ENCODE results near the gene SLC5A8. TPM values are rescaled to one million over a fixed set of nuclear protein-coding genes. Genes with fewer than 3 reads are reported as not detected.

Gene SLC5A8
- polyA plus RNA-seq (2012; ENCODE audit: low read depth, missing spikeins) = not detected

DNA sequence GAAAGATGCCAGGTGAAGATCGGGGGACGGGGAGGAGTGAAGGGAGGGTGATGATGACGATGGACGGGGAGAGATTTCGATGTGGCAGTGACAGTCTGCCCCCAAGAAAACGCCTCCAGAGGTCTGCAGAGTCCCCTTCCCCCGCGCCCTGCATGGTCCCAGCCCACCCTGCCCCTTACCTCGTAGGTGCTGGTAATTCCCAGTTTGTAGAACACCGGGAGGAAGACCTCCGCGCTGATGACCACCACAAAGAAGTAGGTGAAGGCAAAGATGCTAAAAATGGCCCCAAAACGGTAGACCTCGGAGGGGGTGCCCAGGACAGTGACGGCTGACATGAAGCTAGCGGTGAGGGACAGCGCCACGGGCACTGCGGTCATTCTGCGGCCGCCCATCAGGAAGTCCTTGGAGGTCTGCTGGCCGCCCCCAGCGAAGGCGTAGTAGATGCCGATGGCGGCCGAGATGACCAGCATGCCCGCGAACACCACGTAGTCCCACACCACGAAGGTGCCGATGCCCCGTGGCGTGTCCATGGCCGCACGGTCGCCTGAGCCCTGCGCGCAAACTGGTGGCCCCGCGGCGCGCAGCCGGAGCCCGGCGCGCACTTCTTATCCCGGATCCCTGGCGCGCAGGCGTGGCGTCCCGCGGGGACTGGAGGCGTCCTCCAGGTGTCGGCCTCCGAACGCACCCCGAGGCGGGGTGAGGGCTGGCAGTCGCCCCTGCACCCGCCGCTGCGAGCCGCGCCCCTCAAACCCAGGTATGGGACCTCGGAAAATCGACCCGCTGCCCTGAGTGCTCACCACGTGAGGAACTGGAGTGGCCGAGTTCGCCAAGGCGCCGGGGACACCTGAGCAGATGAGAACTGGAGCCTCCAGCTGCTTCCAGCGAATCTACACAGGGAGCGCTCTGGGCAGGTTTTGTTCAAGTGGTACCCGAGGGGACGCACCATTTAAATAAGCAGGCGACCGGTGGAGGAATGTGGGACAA is at the start of gene SLC5A8:
TSS of gene SLC5A8 (minus strand) at position 920 of the 984 bp plus-strand sequence. CDS start at position 530, 390 bp downstream.
- DNase-seq (ENCODE audit: insufficient read length, low spot score) = no peak
- no peak for FAIRE-seq
- no peak for TF ChIP-seq PAX5 (IDR thresholded peaks at IDR 0.05; ENCODE audit: insufficient read depth, low read length, severe bottlenecking)
- TF ChIP-seq POU2F2 (IDR thresholded peaks at IDR 0.05; ENCODE audit: low read depth, low read length) = no peak
- no peak for TF ChIP-seq POLR2AphosphoS5 (IDR thresholded peaks at IDR 0.05; ENCODE audit: low read depth, low read length)
- no peak for TF ChIP-seq SPI1 (IDR thresholded peaks at IDR 0.05; ENCODE audit: low read depth, low read length)
- TF ChIP-seq POLR2A (IDR thresholded peaks at IDR 0.05; ENCODE audit: low read depth, low read length) = no peak
- no peak for TF ChIP-seq TAF1 (IDR thresholded peaks at IDR 0.05; ENCODE audit: low read depth, low read length)

DNA sequence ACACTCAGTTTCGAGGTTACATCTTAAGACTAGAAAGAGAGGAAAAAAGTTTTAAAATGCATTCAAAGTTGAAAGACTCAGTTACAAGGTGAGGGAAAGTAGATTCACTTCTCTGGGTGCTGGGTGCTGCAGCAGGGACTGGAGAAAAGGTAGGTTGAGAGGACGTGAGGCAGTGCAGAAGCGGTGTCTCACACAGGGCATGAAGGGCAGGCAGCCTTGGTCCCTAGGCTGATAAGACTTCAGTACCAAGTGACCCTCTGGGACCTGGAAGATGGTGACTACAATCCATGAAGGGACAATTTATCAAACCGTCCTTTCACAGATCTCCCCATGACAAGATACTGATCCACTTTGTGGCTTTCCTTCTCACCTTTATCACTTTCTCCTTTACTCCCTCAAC is 47.3 kb upstream of the SLC5A8 start:
- TF ChIP-seq POU2F2 (IDR thresholded peaks at IDR 0.05; ENCODE audit: low read depth, low read length) (no peak), POLR2AphosphoS5 (IDR thresholded peaks at IDR 0.05; ENCODE audit: low read depth, low read length) (no peak), PAX5 (IDR thresholded peaks at IDR 0.05; ENCODE audit: insufficient read depth, low read length, severe bottlenecking) (no peak), TAF1 (IDR thresholded peaks at IDR 0.05; ENCODE audit: low read depth, low read length) (no peak), SPI1 (IDR thresholded peaks at IDR 0.05; ENCODE audit: low read depth, low read length) (no peak), POLR2A (IDR thresholded peaks at IDR 0.05; ENCODE audit: low read depth, low read length) (no peak)
- FAIRE-seq = no peak
- no peak for DNase-seq (ENCODE audit: insufficient read length, low spot score)

GRCh38 chr12:101256266-101256665 is 46.2 kb upstream of the SLC5A8 start:
- TF ChIP-seq SPI1 (IDR thresholded peaks at IDR 0.05; ENCODE audit: low read depth, low read length) (no peak), POLR2A (IDR thresholded peaks at IDR 0.05; ENCODE audit: low read depth, low read length) (no peak), PAX5 (IDR thresholded peaks at IDR 0.05; ENCODE audit: insufficient read depth, low read length, severe bottlenecking) (no peak), POLR2AphosphoS5 (IDR thresholded peaks at IDR 0.05; ENCODE audit: low read depth, low read length) (no peak), POU2F2 (IDR thresholded peaks at IDR 0.05; ENCODE audit: low read depth, low read length) (no peak), TAF1 (IDR thresholded peaks at IDR 0.05; ENCODE audit: low read depth, low read length) (no peak)
- DNase-seq (ENCODE audit: insufficient read length, low spot score) (no peak), FAIRE-seq (no peak)

GRCh38 chr12:101243616-101244015 is 33.6 kb upstream of the SLC5A8 start:
- DNase-seq (ENCODE audit: insufficient read length, low spot score) (no peak), FAIRE-seq (no peak)
- no peak for TF ChIP-seq POLR2AphosphoS5 (IDR thresholded peaks at IDR 0.05; ENCODE audit: low read depth, low read length)
- no peak for TF ChIP-seq SPI1 (IDR thresholded peaks at IDR 0.05; ENCODE audit: low read depth, low read length)
- no peak for TF ChIP-seq PAX5 (IDR thresholded peaks at IDR 0.05; ENCODE audit: insufficient read depth, low read length, severe bottlenecking)
- no peak for TF ChIP-seq POLR2A (IDR thresholded peaks at IDR 0.05; ENCODE audit: low read depth, low read length)
- TF ChIP-seq TAF1 (IDR thresholded peaks at IDR 0.05; ENCODE audit: low read depth, low read length) = no peak
- no peak for TF ChIP-seq POU2F2 (IDR thresholded peaks at IDR 0.05; ENCODE audit: low read depth, low read length)

- no peak for TF ChIP-seq POLR2AphosphoS5 (IDR thresholded peaks at IDR 0.05; ENCODE audit: low read depth, low read length)
- no peak for TF ChIP-seq PAX5 (IDR thresholded peaks at IDR 0.05; ENCODE audit: insufficient read depth, low read length, severe bottlenecking)
- TF ChIP-seq POU2F2 (IDR thresholded peaks at IDR 0.05; ENCODE audit: low read depth, low read length) = no peak
- no peak for TF ChIP-seq TAF1 (IDR thresholded peaks at IDR 0.05; ENCODE audit: low read depth, low read length)
- TF ChIP-seq POLR2A (IDR thresholded peaks at IDR 0.05; ENCODE audit: low read depth, low read length) = no peak
- no peak for TF ChIP-seq SPI1 (IDR thresholded peaks at IDR 0.05; ENCODE audit: low read depth, low read length)
- FAIRE-seq (no peak), DNase-seq (ENCODE audit: insufficient read length, low spot score) (no peak)
These were observed 33.0 kb upstream of the SLC5A8 start for GRCh38 chr12:101243074-101243473.

GRCh38 chr12:101238800-101239329 is 28.8 kb upstream of the SLC5A8 start:
- no peak for DNase-seq (ENCODE audit: insufficient read length, low spot score)
- no peak for TF ChIP-seq PAX5 (IDR thresholded peaks at IDR 0.05; ENCODE audit: insufficient read depth, low read length, severe bottlenecking)
- no peak for TF ChIP-seq POU2F2 (IDR thresholded peaks at IDR 0.05; ENCODE audit: low read depth, low read length)
- TF ChIP-seq SPI1 (IDR thresholded peaks at IDR 0.05; ENCODE audit: low read depth, low read length) = no peak
- TF ChIP-seq TAF1 (IDR thresholded peaks at IDR 0.05; ENCODE audit: low read depth, low read length) = no peak
- no peak for TF ChIP-seq POLR2AphosphoS5 (IDR thresholded peaks at IDR 0.05; ENCODE audit: low read depth, low read length)
- no peak for FAIRE-seq

- TF ChIP-seq PAX5 (IDR thresholded peaks at IDR 0.05; ENCODE audit: insufficient read depth, low read length, severe bottlenecking) (no peak), POU2F2 (IDR thresholded peaks at IDR 0.05; ENCODE audit: low read depth, low read length) (no peak), SPI1 (IDR thresholded peaks at IDR 0.05; ENCODE audit: low read depth, low read length) (no peak), POLR2AphosphoS5 (IDR thresholded peaks at IDR 0.05; ENCODE audit: low read depth, low read length) (no peak), POLR2A (IDR thresholded peaks at IDR 0.05; ENCODE audit: low read depth, low read length) (no peak), TAF1 (IDR thresholded peaks at IDR 0.05; ENCODE audit: low read depth, low read length) (no peak)
- no peak for DNase-seq (ENCODE audit: insufficient read length, low spot score)
- no peak for FAIRE-seq
These were observed 28.3 kb upstream of the SLC5A8 start for GRCh38 chr12:101238306-101238705.

DNA sequence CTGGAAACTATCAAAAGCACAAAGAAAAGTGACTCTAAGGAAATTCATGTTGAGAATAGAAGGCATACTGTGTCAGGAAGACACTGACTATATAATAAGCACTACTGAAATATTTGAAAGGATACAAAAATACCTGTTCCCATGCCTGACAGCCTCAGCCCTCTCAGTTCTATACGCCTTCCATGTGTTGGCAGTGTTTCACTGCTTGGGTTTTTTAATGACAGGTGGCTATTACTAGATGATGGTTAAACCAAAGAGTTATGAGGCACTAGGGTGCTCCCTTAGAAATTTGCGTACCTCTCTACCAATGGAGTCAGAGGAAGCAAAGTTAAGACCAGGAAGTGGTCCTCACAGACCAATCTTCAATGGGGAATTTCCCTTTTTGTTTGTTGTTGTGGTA is 25.6 kb upstream of the SLC5A8 start:
- DNase-seq (ENCODE audit: insufficient read length, low spot score) = no peak
- no peak for TF ChIP-seq PAX5 (IDR thresholded peaks at IDR 0.05; ENCODE audit: insufficient read depth, low read length, severe bottlenecking)
- no peak for TF ChIP-seq POLR2A (IDR thresholded peaks at IDR 0.05; ENCODE audit: low read depth, low read length)
- TF ChIP-seq TAF1 (IDR thresholded peaks at IDR 0.05; ENCODE audit: low read depth, low read length) = no peak
- TF ChIP-seq POLR2AphosphoS5 (IDR thresholded peaks at IDR 0.05; ENCODE audit: low read depth, low read length) = no peak
- no peak for TF ChIP-seq SPI1 (IDR thresholded peaks at IDR 0.05; ENCODE audit: low read depth, low read length)
- TF ChIP-seq POU2F2 (IDR thresholded peaks at IDR 0.05; ENCODE audit: low read depth, low read length) = no peak
- no peak for FAIRE-seq

GRCh38 chr12:101231636-101232035 is 21.6 kb upstream of the SLC5A8 start:
- FAIRE-seq (no peak), DNase-seq (ENCODE audit: insufficient read length, low spot score) (no peak)
- no peak for TF ChIP-seq POU2F2 (IDR thresholded peaks at IDR 0.05; ENCODE audit: low read depth, low read length)
- TF ChIP-seq TAF1 (IDR thresholded peaks at IDR 0.05; ENCODE audit: low read depth, low read length) = no peak
- TF ChIP-seq SPI1 (IDR thresholded peaks at IDR 0.05; ENCODE audit: low read depth, low read length) = no peak
- TF ChIP-seq POLR2AphosphoS5 (IDR thresholded peaks at IDR 0.05; ENCODE audit: low read depth, low read length) = no peak
- TF ChIP-seq POLR2A (IDR thresholded peaks at IDR 0.05; ENCODE audit: low read depth, low read length) = no peak
- TF ChIP-seq PAX5 (IDR thresholded peaks at IDR 0.05; ENCODE audit: insufficient read depth, low read length, severe bottlenecking) = no peak

Data from GM12891 (cell line).